OCI-LY7 (cell line): ENCODE data around the gene DLGAP1.

Experiments
- EZH2phosphoT487 ChIP-seq: fragments of 200-600 bp; sonication (generic); IDR thresholded peaks from 2 replicates; pipeline ENCODE4 v1.6.1; 2018; ENCODE audit warnings: low read depth, borderline replicate concordance, mild to moderate bottlenecking, mixed run types, antibody characterized with exemption, low read length, moderate library complexity, mixed read lengths
- TF ChIP-seq, protein P1 (sequence below): fragments of 200-600 bp; sonication (generic); conservative IDR thresholded peaks from 2 replicates; pipeline ENCODE4 v1.5.1; 2014; ENCODE audit warnings: mild to moderate bottlenecking, antibody characterized with exemption, low read length, moderate library complexity, mixed read lengths

DNA sequence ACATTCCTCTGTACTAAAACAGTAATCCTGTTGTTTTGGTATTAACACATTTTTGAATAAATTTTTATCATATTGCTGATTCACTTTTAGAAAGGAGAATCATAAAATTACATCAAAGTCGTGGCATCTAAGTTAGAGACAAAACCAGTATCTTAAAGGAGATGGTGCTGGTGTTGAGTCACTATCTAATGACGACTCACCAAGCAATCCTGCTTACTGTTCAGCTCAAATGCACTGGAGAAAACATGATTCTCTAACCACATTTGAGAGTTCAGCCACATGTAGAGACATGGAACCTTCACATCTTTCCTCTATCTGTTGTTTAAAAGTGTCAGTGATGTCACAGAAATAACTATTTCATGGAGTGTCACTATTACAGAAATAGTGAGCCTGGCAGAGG lies 531.4 kb downstream of the DLGAP1 start:
- TF ChIP-seq, protein P1, sequence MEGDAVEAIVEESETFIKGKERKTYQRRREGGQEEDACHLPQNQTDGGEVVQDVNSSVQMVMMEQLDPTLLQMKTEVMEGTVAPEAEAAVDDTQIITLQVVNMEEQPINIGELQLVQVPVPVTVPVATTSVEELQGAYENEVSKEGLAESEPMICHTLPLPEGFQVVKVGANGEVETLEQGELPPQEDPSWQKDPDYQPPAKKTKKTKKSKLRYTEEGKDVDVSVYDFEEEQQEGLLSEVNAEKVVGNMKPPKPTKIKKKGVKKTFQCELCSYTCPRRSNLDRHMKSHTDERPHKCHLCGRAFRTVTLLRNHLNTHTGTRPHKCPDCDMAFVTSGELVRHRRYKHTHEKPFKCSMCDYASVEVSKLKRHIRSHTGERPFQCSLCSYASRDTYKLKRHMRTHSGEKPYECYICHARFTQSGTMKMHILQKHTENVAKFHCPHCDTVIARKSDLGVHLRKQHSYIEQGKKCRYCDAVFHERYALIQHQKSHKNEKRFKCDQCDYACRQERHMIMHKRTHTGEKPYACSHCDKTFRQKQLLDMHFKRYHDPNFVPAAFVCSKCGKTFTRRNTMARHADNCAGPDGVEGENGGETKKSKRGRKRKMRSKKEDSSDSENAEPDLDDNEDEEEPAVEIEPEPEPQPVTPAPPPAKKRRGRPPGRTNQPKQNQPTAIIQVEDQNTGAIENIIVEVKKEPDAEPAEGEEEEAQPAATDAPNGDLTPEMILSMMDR = no peak
- TF ChIP-seq EZH2phosphoT487 = no peak
